HEK293 (cell line): ENCODE results near the gene ARMH3.

Experiments
- EGR2 ChIP-seq: fragments of 450-650 bp; formaldehyde crosslinking; IDR thresholded peaks from 2 replicates; pipeline ENCODE4 v1.5.1; 2016; ENCODE audit warnings: low read depth, missing biosample characterization, missing genetic modification characterization
- FEZF1 ChIP-seq: fragments of 450-650 bp; formaldehyde crosslinking; IDR thresholded peaks from 2 replicates; pipeline ENCODE4 v1.5.1; 2016; ENCODE audit warnings: missing biosample characterization, missing genetic modification characterization
- KLF1 ChIP-seq: fragments of 450-650 bp; formaldehyde crosslinking; IDR thresholded peaks from 2 replicates; pipeline ENCODE4 v1.5.1; 2016; ENCODE audit warnings: missing biosample characterization, missing genetic modification characterization
- KLF7 ChIP-seq: fragments of 450-650 bp; formaldehyde crosslinking; IDR thresholded peaks from 2 replicates; pipeline ENCODE4 v1.5.1; 2016; ENCODE audit warnings: missing biosample characterization, missing genetic modification characterization, borderline replicate concordance
- KLF8 ChIP-seq: fragments of 450-650 bp; formaldehyde crosslinking; IDR thresholded peaks from 2 replicates; pipeline ENCODE4 v1.5.1; 2016; ENCODE audit warnings: missing biosample characterization, missing genetic modification characterization
- RBAK ChIP-seq: fragments of 450-650 bp; formaldehyde crosslinking; IDR thresholded peaks from 2 replicates; pipeline ENCODE4 v1.5.1; 2016; ENCODE audit warnings: missing biosample characterization, missing genetic modification characterization
- SP2 ChIP-seq: fragments of 450-650 bp; formaldehyde crosslinking; IDR thresholded peaks from 2 replicates; pipeline ENCODE4 v1.5.1; 2016; ENCODE audit warnings: missing biosample characterization, missing genetic modification characterization
- SP3 ChIP-seq: fragments of 450-650 bp; formaldehyde crosslinking; IDR thresholded peaks from 2 replicates; pipeline ENCODE4 v1.5.1; 2016; ENCODE audit warnings: missing biosample characterization, missing genetic modification characterization
- TRIM28 ChIP-seq: IDR thresholded peaks from 2 replicates; pipeline ENCODE4 v1.6.1; 2011; ENCODE audit warnings: low read length, control low read depth, borderline replicate concordance
- WT1 ChIP-seq: fragments of 450-650 bp; formaldehyde crosslinking; IDR thresholded peaks from 2 replicates; pipeline ENCODE4 v1.5.1; 2016; ENCODE audit warnings: missing biosample characterization, missing genetic modification characterization
- ZFP37 ChIP-seq: fragments of 450-650 bp; formaldehyde crosslinking; IDR thresholded peaks from 2 replicates; pipeline ENCODE4 v1.5.1; 2016; ENCODE audit warnings: missing biosample characterization, missing genetic modification characterization
- ZNF114 ChIP-seq: fragments of 450-650 bp; formaldehyde crosslinking; IDR thresholded peaks from 2 replicates; pipeline ENCODE4 v1.5.0; 2017; ENCODE audit warnings: missing biosample characterization, missing genetic modification characterization
- ZNF184 ChIP-seq: fragments of 450-650 bp; IDR thresholded peaks from 2 replicates; pipeline ENCODE4 v1.5.1; 2018; ENCODE audit warnings: missing biosample characterization, mild to moderate bottlenecking, missing genetic modification characterization
- ZNF404 ChIP-seq: fragments of 450-650 bp; formaldehyde crosslinking; IDR thresholded peaks from 2 replicates; pipeline ENCODE4 v1.5.1; 2017; ENCODE audit warnings: missing biosample characterization, missing genetic modification characterization
- ZNF514 ChIP-seq: fragments of 450-650 bp; formaldehyde crosslinking; IDR thresholded peaks from 2 replicates; pipeline ENCODE4 v1.5.1; 2016; ENCODE audit warnings: missing biosample characterization, missing genetic modification characterization
- ZNF555 ChIP-seq: fragments of 450-650 bp; formaldehyde crosslinking; conservative IDR thresholded peaks from 2 replicates; pipeline ENCODE4 v1.5.1; 2017; ENCODE audit warnings: missing biosample characterization, mild to moderate bottlenecking, missing genetic modification characterization, inconsistent platforms
- ZNF560 ChIP-seq: fragments of 450-650 bp; formaldehyde crosslinking; IDR thresholded peaks from 2 replicates; pipeline ENCODE4 v1.5.1; 2017; ENCODE audit warnings: missing biosample characterization, missing genetic modification characterization, borderline replicate concordance
- ZNF707 ChIP-seq: fragments of 450-650 bp; formaldehyde crosslinking; IDR thresholded peaks from 2 replicates; pipeline ENCODE4 v1.5.1; 2016; ENCODE audit warnings: missing biosample characterization, missing genetic modification characterization
- TF ChIP-seq, protein P1 (sequence below): fragments of 450-650 bp; formaldehyde crosslinking; IDR thresholded peaks from 2 replicates; pipeline ENCODE4 v1.5.1; 2016; ENCODE audit warnings: missing biosample characterization, missing genetic modification characterization
- TF ChIP-seq, protein P2 (sequence below): fragments of 450-650 bp; IDR thresholded peaks from 2 replicates; pipeline ENCODE4 v1.5.1; 2018; ENCODE audit warnings: missing biosample characterization, missing genetic modification characterization
- TF ChIP-seq, protein P3 (sequence below): sonication (generic); formaldehyde crosslinking; IDR thresholded peaks from 2 replicates; pipeline ENCODE4 v1.8.1; 2022; ENCODE audit warnings: mild to moderate bottlenecking, moderate library complexity, missing genetic modification reagents
- TF ChIP-seq, protein P4 (sequence below): fragments of 450-650 bp; formaldehyde crosslinking; IDR thresholded peaks from 2 replicates; pipeline ENCODE4 v1.5.1; 2016; ENCODE audit warnings: missing biosample characterization, missing genetic modification characterization
- TF ChIP-seq, protein P5 (sequence below): fragments of 450-650 bp; IDR thresholded peaks from 2 replicates; pipeline ENCODE4 v1.5.1; 2018; ENCODE audit warnings: missing biosample characterization, mild to moderate bottlenecking, missing genetic modification characterization
- TF ChIP-seq, protein P6 (sequence below): IDR thresholded peaks from 2 replicates; pipeline ENCODE4 v1.6.1; 2011; ENCODE audit warnings: mild to moderate bottlenecking, low read depth, low read length, borderline replicate concordance
- TF ChIP-seq, protein P7 (sequence below): fragments of 450-650 bp; formaldehyde crosslinking; optimal IDR thresholded peaks from 2 replicates; pipeline ENCODE3; 2016; ENCODE audit warnings: missing biosample characterization, mild to moderate bottlenecking, missing genetic modification characterization
- TF ChIP-seq, protein P8 (sequence below): fragments of 450-650 bp; formaldehyde crosslinking; IDR thresholded peaks from 2 replicates; pipeline ENCODE4 v1.5.1; 2016; ENCODE audit warnings: missing biosample characterization, missing genetic modification characterization

ARMH3 gene

DNA sequence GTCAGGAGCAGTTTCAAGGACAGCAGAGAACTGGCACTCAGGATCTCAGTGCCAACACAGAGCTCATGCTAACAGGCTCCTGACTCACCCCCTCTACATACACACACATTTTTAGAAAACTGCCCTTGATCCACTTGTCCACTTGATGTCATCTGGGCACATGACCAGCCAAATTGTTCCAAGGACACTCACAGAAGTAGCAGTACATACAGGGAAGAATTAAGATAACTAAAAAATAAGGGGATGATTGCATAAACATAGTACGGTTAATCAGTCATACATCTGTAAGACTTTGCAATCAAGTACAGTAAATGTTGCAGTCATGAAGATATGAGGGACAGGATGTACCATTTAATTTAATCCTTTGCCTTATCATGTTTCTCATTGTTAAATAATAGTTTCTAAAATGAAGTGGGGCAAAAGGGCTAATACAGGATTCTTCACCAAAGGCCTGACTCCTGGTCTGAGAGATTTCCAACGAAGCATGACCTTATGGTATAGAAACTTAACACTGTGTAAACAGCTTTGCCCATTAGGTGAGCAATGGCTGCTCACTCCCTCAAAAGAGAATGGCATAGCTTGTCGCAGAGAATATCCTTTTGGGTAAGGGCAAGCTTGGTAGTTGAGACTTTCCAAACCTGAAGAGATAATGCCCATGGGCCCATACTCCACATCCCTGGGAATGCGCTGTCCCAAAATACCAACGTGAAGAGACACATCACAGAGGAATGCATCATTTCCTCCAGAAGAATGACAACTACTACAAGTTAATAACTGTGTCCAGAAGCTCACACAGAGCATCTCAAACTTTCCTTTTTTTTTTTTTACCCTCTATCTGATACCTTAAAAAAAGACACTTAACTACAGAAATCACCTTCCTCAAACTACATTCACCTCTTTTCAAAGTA lies 94.1 kb downstream of the ARMH3 start (continued):
- TF ChIP-seq, protein P1, sequence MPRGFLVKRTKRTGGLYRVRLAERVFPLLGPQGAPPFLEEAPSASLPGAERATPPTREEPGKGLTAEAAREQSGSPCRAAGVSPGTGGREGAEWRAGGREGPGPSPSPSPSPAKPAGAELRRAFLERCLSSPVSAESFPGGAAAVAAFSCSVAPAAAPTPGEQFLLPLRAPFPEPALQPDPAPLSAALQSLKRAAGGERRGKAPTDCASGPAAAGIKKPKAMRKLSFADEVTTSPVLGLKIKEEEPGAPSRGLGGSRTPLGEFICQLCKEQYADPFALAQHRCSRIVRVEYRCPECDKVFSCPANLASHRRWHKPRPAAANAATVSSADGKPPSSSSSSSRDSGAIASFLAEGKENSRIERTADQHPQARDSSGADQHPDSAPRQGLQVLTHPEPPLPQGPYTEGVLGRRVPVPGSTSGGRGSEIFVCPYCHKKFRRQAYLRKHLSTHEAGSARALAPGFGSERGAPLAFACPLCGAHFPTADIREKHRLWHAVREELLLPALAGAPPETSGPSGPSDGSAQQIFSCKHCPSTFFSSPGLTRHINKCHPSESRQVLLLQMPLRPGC, result no peak
- TF ChIP-seq EGR2 (tag by site-specific recombination), result no peak
- no peak for TF ChIP-seq ZNF707 (tag by site-specific recombination)
- TF ChIP-seq, protein P2, sequence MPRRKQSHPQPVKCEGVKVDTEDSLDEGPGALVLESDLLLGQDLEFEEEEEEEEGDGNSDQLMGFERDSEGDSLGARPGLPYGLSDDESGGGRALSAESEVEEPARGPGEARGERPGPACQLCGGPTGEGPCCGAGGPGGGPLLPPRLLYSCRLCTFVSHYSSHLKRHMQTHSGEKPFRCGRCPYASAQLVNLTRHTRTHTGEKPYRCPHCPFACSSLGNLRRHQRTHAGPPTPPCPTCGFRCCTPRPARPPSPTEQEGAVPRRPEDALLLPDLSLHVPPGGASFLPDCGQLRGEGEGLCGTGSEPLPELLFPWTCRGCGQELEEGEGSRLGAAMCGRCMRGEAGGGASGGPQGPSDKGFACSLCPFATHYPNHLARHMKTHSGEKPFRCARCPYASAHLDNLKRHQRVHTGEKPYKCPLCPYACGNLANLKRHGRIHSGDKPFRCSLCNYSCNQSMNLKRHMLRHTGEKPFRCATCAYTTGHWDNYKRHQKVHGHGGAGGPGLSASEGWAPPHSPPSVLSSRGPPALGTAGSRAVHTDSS, result no peak
- TF ChIP-seq, protein P3, sequence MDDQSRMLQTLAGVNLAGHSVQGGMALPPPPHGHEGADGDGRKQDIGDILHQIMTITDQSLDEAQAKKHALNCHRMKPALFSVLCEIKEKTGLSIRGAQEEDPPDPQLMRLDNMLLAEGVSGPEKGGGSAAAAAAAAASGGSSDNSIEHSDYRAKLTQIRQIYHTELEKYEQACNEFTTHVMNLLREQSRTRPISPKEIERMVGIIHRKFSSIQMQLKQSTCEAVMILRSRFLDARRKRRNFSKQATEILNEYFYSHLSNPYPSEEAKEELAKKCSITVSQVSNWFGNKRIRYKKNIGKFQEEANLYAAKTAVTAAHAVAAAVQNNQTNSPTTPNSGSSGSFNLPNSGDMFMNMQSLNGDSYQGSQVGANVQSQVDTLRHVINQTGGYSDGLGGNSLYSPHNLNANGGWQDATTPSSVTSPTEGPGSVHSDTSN, result no peak
- no peak for TF ChIP-seq ZFP37 (tag by site-specific recombination)
- TF ChIP-seq KLF7 (tag by site-specific recombination), result no peak
- TF ChIP-seq ZNF555 (tag by site-specific recombination), result no peak
- no peak for TF ChIP-seq SP2 (tag by site-specific recombination)
- TF ChIP-seq KLF1 (tag by site-specific recombination), result no peak
- TF ChIP-seq ZNF114 (tag by site-specific recombination), result no peak
- no peak for TF ChIP-seq ZNF560
- TF ChIP-seq, protein P4, sequence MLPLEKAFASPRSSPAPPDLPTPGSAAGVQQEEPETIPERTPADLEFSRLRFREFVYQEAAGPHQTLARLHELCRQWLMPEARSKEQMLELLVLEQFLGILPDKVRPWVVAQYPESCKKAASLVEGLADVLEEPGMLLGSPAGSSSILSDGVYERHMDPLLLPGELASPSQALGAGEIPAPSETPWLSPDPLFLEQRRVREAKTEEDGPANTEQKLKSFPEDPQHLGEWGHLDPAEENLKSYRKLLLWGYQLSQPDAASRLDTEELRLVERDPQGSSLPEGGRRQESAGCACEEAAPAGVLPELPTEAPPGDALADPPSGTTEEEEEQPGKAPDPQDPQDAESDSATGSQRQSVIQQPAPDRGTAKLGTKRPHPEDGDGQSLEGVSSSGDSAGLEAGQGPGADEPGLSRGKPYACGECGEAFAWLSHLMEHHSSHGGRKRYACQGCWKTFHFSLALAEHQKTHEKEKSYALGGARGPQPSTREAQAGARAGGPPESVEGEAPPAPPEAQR (tag by site-specific recombination), result no peak
- TF ChIP-seq, protein P5, sequence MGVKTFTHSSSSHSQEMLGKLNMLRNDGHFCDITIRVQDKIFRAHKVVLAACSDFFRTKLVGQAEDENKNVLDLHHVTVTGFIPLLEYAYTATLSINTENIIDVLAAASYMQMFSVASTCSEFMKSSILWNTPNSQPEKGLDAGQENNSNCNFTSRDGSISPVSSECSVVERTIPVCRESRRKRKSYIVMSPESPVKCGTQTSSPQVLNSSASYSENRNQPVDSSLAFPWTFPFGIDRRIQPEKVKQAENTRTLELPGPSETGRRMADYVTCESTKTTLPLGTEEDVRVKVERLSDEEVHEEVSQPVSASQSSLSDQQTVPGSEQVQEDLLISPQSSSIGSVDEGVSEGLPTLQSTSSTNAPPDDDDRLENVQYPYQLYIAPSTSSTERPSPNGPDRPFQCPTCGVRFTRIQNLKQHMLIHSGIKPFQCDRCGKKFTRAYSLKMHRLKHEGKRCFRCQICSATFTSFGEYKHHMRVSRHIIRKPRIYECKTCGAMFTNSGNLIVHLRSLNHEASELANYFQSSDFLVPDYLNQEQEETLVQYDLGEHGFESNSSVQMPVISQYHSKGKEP (tag by site-specific recombination), result no peak
- TF ChIP-seq, protein P6, sequence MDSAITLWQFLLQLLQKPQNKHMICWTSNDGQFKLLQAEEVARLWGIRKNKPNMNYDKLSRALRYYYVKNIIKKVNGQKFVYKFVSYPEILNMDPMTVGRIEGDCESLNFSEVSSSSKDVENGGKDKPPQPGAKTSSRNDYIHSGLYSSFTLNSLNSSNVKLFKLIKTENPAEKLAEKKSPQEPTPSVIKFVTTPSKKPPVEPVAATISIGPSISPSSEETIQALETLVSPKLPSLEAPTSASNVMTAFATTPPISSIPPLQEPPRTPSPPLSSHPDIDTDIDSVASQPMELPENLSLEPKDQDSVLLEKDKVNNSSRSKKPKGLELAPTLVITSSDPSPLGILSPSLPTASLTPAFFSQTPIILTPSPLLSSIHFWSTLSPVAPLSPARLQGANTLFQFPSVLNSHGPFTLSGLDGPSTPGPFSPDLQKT, result no peak
- TF ChIP-seq ZNF514 (tag by site-specific recombination), result no peak
- TF ChIP-seq TRIM28, result no peak
- TF ChIP-seq, protein P7, sequence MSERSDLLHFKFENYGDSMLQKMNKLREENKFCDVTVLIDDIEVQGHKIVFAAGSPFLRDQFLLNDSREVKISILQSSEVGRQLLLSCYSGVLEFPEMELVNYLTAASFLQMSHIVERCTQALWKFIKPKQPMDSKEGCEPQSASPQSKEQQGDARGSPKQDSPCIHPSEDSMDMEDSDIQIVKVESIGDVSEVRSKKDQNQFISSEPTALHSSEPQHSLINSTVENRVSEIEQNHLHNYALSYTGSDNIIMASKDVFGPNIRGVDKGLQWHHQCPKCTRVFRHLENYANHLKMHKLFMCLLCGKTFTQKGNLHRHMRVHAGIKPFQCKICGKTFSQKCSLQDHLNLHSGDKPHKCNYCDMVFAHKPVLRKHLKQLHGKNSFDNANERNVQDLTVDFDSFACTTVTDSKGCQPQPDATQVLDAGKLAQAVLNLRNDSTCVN (tag by site-specific recombination), result no peak
- peak; percentile 73 for TF ChIP-seq WT1
- peak; percentile 80 for TF ChIP-seq FEZF1 (tag by site-specific recombination)
- TF ChIP-seq, protein P8, sequence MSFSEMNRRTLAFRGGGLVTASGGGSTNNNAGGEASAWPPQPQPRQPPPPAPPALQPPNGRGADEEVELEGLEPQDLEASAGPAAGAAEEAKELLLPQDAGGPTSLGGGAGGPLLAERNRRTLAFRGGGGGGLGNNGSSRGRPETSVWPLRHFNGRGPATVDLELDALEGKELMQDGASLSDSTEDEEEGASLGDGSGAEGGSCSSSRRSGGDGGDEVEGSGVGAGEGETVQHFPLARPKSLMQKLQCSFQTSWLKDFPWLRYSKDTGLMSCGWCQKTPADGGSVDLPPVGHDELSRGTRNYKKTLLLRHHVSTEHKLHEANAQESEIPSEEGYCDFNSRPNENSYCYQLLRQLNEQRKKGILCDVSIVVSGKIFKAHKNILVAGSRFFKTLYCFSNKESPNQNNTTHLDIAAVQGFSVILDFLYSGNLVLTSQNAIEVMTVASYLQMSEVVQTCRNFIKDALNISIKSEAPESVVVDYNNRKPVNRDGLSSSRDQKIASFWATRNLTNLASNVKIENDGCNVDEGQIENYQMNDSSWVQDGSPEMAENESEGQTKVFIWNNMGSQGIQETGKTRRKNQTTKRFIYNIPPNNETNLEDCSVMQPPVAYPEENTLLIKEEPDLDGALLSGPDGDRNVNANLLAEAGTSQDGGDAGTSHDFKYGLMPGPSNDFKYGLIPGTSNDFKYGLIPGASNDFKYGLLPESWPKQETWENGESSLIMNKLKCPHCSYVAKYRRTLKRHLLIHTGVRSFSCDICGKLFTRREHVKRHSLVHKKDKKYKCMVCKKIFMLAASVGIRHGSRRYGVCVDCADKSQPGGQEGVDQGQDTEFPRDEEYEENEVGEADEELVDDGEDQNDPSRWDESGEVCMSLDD (tag by site-specific recombination), result no peak
- no peak for TF ChIP-seq ZNF184 (tag by site-specific recombination)
- TF ChIP-seq ZNF404 (tag by site-specific recombination), result no peak
- no peak for TF ChIP-seq KLF8 (tag by site-specific recombination)
- TF ChIP-seq SP3, result no peak
- TF ChIP-seq RBAK (tag by site-specific recombination), result no peak
